ENCODE measurements around the gene MYOM3. TPM values are rescaled to one million over a fixed set of nuclear protein-coding genes. Genes with fewer than 3 reads are reported as not detected.

Gene MYOM3
- total RNA-seq, 1 experiment from 2014 or later = 0.05 TPM

DNA sequence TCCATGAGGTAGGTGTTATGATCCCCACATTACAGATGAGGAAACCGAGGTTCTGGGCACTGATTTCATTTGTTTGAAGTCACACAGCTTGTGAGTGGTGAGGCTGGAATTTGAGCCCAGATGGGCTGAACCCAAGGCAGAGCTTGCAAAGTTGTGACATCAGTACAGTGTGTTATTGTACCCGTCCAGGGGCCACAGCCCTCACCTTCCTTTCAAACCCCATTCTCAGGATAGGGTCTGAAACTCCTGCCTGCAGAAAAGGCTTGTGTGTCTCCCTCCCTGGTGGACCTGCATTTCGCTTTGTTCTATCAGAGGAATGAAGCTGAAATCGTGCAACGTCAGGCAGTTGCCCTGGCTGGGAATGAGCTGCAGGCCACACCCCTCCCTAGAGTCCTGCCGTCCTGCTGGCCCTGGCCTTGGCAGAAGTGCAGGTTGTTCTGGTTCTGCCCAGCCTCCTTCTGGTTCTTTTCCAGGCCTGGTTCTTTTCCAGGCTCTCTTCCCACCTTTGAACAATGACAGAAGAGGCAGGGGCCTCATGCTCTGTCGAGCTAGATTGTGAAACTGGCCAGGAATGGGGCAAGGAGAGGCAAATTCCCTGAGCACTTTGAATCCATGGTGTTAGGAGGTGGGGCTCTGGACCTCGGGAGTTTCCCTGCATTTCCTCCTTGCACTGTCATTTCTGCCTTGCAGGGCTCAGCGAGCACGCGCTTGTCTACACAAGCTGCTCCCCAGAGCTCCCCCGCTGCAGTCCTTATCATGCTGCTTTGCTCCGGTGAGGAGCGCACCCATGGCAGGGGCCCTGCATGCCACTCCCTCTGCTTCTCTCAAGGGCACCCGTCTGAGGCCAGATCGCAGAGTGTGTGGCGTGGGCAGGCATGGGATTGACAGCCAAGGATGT is 8.2 kb upstream of the MYOM3 start:
- Histone ChIP-seq H3K4me3 (ENCODE audit: low read depth in 2 of 2, low read length in 2 of 2) (no peak overlapping the region), H3K36me3 (ENCODE audit: control insufficient read depth, insufficient read depth, low read length) (no peaks in the 10 kb centered on the region), H3K4me1 (ENCODE audit: control insufficient read depth, insufficient read depth, low read length) (no peaks in the 10 kb centered on the region; the same call in 1 of the 2 replicates), H3K27me3 (ENCODE audit: control insufficient read depth, insufficient read depth, low read length) (no peaks in the 10 kb centered on the region), H3K27ac (ENCODE audit: low read length) (no peak overlapping the region), H3K9me3 (ENCODE audit: control insufficient read depth, insufficient read depth, low read depth, low read length) (no peaks in the 10 kb centered on the region)
- ATAC-seq (peak; percentile 60; the same call in 1 of the 2 replicates), DNase-seq (ENCODE audit: low read depth, low spot score) (no peak)
- in situ Hi-C loops (cut with HindIII; ENCODE audit: low pct_unique_long_range_greater_than_20kb, low sequenced_read_pairs) (no loop called here), intact Hi-C loops (cut with micrococcal nuclease; ENCODE audit: unreplicated experiment) (no loop called here)
- BruUV-seq (replicated peaks) = no TSS peak
- ChIA-PET POLR2A (interaction anchor here (0.5 kb wide), 1 partner anchor 477 kb away, joined by 3 read pairs; no protein-coding TSS in a partner anchor), CTCF (interaction anchor here (1.0 kb wide), 1 partner anchor 30 kb away, joined by 4 read pairs; no protein-coding TSS in a partner anchor)
- TF ChIP-seq, protein P1, sequence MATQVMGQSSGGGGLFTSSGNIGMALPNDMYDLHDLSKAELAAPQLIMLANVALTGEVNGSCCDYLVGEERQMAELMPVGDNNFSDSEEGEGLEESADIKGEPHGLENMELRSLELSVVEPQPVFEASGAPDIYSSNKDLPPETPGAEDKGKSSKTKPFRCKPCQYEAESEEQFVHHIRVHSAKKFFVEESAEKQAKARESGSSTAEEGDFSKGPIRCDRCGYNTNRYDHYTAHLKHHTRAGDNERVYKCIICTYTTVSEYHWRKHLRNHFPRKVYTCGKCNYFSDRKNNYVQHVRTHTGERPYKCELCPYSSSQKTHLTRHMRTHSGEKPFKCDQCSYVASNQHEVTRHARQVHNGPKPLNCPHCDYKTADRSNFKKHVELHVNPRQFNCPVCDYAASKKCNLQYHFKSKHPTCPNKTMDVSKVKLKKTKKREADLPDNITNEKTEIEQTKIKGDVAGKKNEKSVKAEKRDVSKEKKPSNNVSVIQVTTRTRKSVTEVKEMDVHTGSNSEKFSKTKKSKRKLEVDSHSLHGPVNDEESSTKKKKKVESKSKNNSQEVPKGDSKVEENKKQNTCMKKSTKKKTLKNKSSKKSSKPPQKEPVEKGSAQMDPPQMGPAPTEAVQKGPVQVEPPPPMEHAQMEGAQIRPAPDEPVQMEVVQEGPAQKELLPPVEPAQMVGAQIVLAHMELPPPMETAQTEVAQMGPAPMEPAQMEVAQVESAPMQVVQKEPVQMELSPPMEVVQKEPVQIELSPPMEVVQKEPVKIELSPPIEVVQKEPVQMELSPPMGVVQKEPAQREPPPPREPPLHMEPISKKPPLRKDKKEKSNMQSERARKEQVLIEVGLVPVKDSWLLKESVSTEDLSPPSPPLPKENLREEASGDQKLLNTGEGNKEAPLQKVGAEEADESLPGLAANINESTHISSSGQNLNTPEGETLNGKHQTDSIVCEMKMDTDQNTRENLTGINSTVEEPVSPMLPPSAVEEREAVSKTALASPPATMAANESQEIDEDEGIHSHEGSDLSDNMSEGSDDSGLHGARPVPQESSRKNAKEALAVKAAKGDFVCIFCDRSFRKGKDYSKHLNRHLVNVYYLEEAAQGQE (IDR thresholded peaks at IDR 0.05; ENCODE audit: insufficient read depth in 1 of 2, low read depth in 2 of 2, low read length in 1 of 2) = no peak
- TF ChIP-seq SIN3A (IDR thresholded peaks at IDR 0.05; ENCODE audit: borderline replicate concordance, insufficient read depth, low read depth, low read length) (no peak), TCF7L2 (IDR thresholded peaks at IDR 0.05; ENCODE audit: low read depth, low read length) (no peak), CTCF (IDR thresholded peaks at IDR 0.05) (no peak), POLR2AphosphoS5 (IDR thresholded peaks at IDR 0.05; ENCODE audit: low read depth, low read length) (no peak)

- no peak overlapping the region for H3K4me3 ChIP-seq (ENCODE audit: low read depth in 2 of 2, low read length in 2 of 2)
- no peak overlapping the region for H3K27ac ChIP-seq (ENCODE audit: low read length)
- ChIA-PET POLR2A (no interaction called here), CTCF (interaction anchor here (1.0 kb wide), 1 partner anchor 31 kb away, joined by 4 read pairs; no protein-coding TSS in a partner anchor)
- H3K4me1 ChIP-seq (ENCODE audit: control insufficient read depth, insufficient read depth, low read length) = no peaks in the 10 kb centered on the region; the same call in 1 of the 2 replicates
- no TSS peak for BruUV-seq (replicated peaks)
- TF ChIP-seq TCF7L2 (IDR thresholded peaks at IDR 0.05; ENCODE audit: low read depth, low read length) (no peak), SIN3A (IDR thresholded peaks at IDR 0.05; ENCODE audit: borderline replicate concordance, insufficient read depth, low read depth, low read length) (no peak), POLR2AphosphoS5 (IDR thresholded peaks at IDR 0.05; ENCODE audit: low read depth, low read length) (no peak), CTCF (IDR thresholded peaks at IDR 0.05) (no peak)
- TF ChIP-seq, protein P1 (IDR thresholded peaks at IDR 0.05; ENCODE audit: insufficient read depth in 1 of 2, low read depth in 2 of 2, low read length in 1 of 2) = no peak
- no peaks in the 10 kb centered on the region for H3K9me3 ChIP-seq (ENCODE audit: control insufficient read depth, insufficient read depth, low read depth, low read length)
- H3K27me3 ChIP-seq (ENCODE audit: control insufficient read depth, insufficient read depth, low read length) = no peaks in the 10 kb centered on the region
- no peaks in the 10 kb centered on the region for H3K36me3 ChIP-seq (ENCODE audit: control insufficient read depth, insufficient read depth, low read length)
- ATAC-seq (no peak), DNase-seq (ENCODE audit: low read depth, low spot score) (no peak)
- in situ Hi-C loops (cut with HindIII; ENCODE audit: low pct_unique_long_range_greater_than_20kb, low sequenced_read_pairs) = no loop called here
- intact Hi-C loops (cut with micrococcal nuclease; ENCODE audit: unreplicated experiment) = no loop called here
Measured at GRCh38 chr1:24119489-24119858, 7.5 kb upstream of the MYOM3 start.
